ENCODE data around the gene ETHE1. TPM values are rescaled to one million over a fixed set of nuclear protein-coding genes. Genes with fewer than 3 reads are reported as not detected.

ETHE1 gene
- total RNA-seq, 1 experiment from 2014 or later: 78.0 TPM

DNA sequence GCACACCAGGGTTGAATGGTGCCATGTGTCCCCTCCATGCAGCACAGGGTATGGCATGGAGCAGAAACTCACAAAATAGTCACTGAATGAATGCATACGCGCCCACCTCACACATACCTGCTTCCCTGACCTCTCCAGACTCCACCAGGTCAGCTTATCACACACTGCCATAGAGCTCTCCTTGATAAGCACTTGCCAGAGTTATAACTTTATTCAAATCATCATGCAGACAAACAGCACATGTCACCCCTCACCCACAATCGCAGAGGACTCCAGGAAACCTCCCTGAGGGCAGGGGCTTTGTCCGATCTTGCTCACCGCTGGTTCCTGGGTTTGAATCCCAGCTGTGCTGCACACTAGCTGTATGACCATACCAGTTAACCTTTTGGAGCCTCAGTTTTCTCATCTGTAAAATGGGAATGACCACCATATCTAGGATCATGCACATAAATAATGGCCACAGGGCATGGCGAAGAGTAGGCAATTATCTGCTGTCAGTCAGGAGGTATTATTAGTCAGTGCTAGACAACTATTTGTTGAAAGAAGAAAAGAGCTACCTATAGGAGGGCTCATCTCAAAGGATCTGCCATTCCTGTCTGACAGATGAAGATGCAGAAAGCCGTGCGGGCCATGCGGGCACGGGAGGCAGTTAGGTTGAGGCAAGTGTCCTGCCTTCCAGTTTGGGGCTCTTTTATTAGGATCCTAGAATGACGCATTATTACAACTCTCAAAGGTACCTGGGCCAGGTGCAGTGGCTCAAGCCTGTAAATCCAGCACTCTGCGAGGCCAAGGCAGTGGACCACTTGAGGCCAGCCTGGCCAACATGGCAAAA lies 34.4 kb upstream of the ETHE1 start:
- intact Hi-C loops (cut with micrococcal nuclease): no loop called here
- no peaks in the 10 kb centered on the region for H3K9me3 Mint-ChIP-seq (ENCODE audit: unreplicated experiment)
- ChIA-PET CTCF (interaction anchor here (0.6 to 1.0 kb wide), 3 partner anchors 11 to 133 kb away, joined by 3 to 5 read pairs (median 5); no protein-coding TSS in a partner anchor), POLR2A (no interaction called here)
- H3K4me3 Mint-ChIP-seq (ENCODE audit: unreplicated experiment): no peak overlapping the region
- TF ChIP-seq CTCF (IDR thresholded peaks at IDR 0.05; ENCODE audit: unreplicated experiment): no peak
- H3K27me3 Mint-ChIP-seq (ENCODE audit: insufficient read depth, unreplicated experiment): no peaks in the 10 kb centered on the region
- DNase-seq (ENCODE audit: unreplicated experiment): no peak
- H3K36me3 Mint-ChIP-seq (ENCODE audit: insufficient read depth, unreplicated experiment): peaks cover 40% of the 10 kb centered on the region
- H3K27ac Mint-ChIP-seq (ENCODE audit: low read depth, unreplicated experiment): no peak overlapping the region
- H3K4me1 Mint-ChIP-seq (ENCODE audit: insufficient read depth, unreplicated experiment): peaks cover 6% of the 10 kb centered on the region
- no TSS peak for BruUV-seq (replicated peaks)

DNA sequence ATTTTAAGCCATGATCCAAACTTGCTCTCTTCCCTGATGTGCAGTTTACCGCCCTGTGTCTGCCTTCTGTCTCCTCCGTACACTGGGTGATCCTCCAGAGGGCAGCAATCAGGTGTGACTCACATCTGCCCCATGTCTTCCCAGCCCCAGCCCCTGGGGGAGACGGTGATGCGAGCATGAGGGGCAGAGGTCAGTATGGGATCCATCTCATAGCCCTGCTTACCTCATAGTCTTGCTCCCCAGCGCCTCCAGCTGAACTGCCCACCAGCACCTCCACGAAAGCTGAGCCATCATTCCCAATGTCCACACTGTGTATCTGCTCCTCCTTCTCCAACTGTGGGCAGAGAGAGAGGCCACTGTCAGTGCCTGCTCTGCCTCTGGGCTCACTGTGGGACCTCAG lies 33.7 kb upstream of the ETHE1 start:
- BruUV-seq (replicated peaks): no TSS peak
- no peak for TF ChIP-seq CTCF (IDR thresholded peaks at IDR 0.05; ENCODE audit: unreplicated experiment)
- CTCF ChIA-PET: interaction anchor here (0.6 to 0.8 kb wide), 4 partner anchors 10 to 325 kb away, joined by 3 to 6 read pairs (median 5); no protein-coding TSS in a partner anchor

DNA sequence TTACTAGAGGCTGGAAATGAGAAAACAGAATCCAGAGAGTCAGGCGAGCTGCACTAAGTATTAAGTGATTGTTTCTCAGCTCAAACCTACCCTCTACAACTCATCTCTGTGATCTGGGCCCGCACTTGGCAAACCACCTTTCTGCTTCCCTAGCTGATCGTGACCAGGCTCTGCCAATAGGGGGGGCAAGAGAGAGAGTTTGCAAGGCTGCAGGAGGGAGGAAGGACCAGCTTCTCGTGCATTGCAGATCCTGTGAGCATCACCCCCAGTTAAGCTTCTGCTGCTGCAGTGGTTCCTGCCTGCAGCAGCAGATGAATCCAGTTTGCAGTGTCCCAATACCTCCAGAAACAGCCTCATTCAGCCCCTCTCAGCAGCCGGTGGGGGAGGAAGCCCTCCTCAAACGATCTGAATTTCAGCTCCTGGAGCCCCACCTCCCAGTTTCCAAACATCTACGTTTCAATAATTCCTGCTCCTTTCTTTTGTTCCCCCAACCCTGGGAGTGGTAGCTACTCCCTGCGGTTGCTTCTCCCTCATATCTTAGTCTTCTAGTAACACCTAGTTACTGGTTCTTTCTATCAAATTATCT lies 28.3 kb upstream of the ETHE1 start:
- Mint-ChIP-seq H3K27ac (ENCODE audit: low read depth, unreplicated experiment) (no peak overlapping the region), H3K4me1 (ENCODE audit: insufficient read depth, unreplicated experiment) (no peaks in the 10 kb centered on the region), H3K4me3 (ENCODE audit: unreplicated experiment) (no peak overlapping the region), H3K36me3 (ENCODE audit: insufficient read depth, unreplicated experiment) (peaks cover 50% of the 10 kb centered on the region), H3K27me3 (ENCODE audit: insufficient read depth, unreplicated experiment) (no peaks in the 10 kb centered on the region), H3K9me3 (ENCODE audit: unreplicated experiment) (no peaks in the 10 kb centered on the region)
- intact Hi-C loops (cut with micrococcal nuclease): loop anchor here (1.0 kb wide), 1 partner anchor 97 kb away; no protein-coding TSS in a partner anchor
- ChIA-PET POLR2A (interaction anchor here (0.5 to 1.6 kb wide), 6 partner anchors 19 to 223 kb away, joined by 3 to 6 read pairs (median 3); partner anchors contain the start of genes IRGQ, ZNF575 and ZNF576), CTCF (interaction anchor here (0.6 to 2.8 kb wide), 30 partner anchors 9 to 225 kb away, joined by 3 to 19 read pairs (median 4); partner anchors contain the start of genes IRGQ, KCNN4 and ZNF576)
- peak; percentile 81 for DNase-seq (ENCODE audit: unreplicated experiment)
- BruUV-seq (replicated peaks): no TSS peak
- TF ChIP-seq CTCF (IDR thresholded peaks at IDR 0.05; ENCODE audit: unreplicated experiment): peak; percentile 76

More for the DNA sequence above, 33.7 kb upstream of the ETHE1 start:
- POLR2A ChIA-PET: no interaction called here
- Mint-ChIP-seq H3K4me3 (ENCODE audit: unreplicated experiment) (no peak overlapping the region), H3K27ac (ENCODE audit: low read depth, unreplicated experiment) (no peak overlapping the region), H3K36me3 (ENCODE audit: insufficient read depth, unreplicated experiment) (peaks cover 44% of the 10 kb centered on the region), H3K27me3 (ENCODE audit: insufficient read depth, unreplicated experiment) (no peaks in the 10 kb centered on the region), H3K9me3 (ENCODE audit: unreplicated experiment) (no peaks in the 10 kb centered on the region), H3K4me1 (ENCODE audit: insufficient read depth, unreplicated experiment) (peaks cover 6% of the 10 kb centered on the region)
- intact Hi-C loops (cut with micrococcal nuclease): no loop called here
- peak; percentile 10 for DNase-seq (ENCODE audit: unreplicated experiment)

- CTCF ChIA-PET: interaction anchor here (0.5 to 2.8 kb wide), 27 partner anchors 8 to 226 kb away, joined by 3 to 19 read pairs (median 5); partner anchors contain the start of genes IRGQ, KCNN4 and ZNF576
- intact Hi-C loops (cut with micrococcal nuclease): no loop called here
- Mint-ChIP-seq H3K36me3 (ENCODE audit: insufficient read depth, unreplicated experiment) (peaks cover 50% of the 10 kb centered on the region), H3K9me3 (ENCODE audit: unreplicated experiment) (no peaks in the 10 kb centered on the region), H3K27me3 (ENCODE audit: insufficient read depth, unreplicated experiment) (no peaks in the 10 kb centered on the region), H3K27ac (ENCODE audit: low read depth, unreplicated experiment) (no peak overlapping the region), H3K4me1 (ENCODE audit: insufficient read depth, unreplicated experiment) (no peaks in the 10 kb centered on the region), H3K4me3 (ENCODE audit: unreplicated experiment) (no peak overlapping the region)
- no TSS peak for BruUV-seq (replicated peaks)
- DNase-seq (ENCODE audit: unreplicated experiment): no peak
- no peak for TF ChIP-seq CTCF (IDR thresholded peaks at IDR 0.05; ENCODE audit: unreplicated experiment)
- POLR2A ChIA-PET: interaction anchor here (0.5 to 2.1 kb wide), 5 partner anchors 18 to 107 kb away, joined by 3 to 7 read pairs (median 5); partner anchors contain the start of genes IRGQ, ZNF575 and ZNF576
These were observed 27.4 kb upstream of the ETHE1 start for GRCh38 chr19:43554317-43554895.

Measured in MCF 10A (cell line).